ENCODE measurements around the gene PRSS53.

The PRSS53 gene

DNA sequence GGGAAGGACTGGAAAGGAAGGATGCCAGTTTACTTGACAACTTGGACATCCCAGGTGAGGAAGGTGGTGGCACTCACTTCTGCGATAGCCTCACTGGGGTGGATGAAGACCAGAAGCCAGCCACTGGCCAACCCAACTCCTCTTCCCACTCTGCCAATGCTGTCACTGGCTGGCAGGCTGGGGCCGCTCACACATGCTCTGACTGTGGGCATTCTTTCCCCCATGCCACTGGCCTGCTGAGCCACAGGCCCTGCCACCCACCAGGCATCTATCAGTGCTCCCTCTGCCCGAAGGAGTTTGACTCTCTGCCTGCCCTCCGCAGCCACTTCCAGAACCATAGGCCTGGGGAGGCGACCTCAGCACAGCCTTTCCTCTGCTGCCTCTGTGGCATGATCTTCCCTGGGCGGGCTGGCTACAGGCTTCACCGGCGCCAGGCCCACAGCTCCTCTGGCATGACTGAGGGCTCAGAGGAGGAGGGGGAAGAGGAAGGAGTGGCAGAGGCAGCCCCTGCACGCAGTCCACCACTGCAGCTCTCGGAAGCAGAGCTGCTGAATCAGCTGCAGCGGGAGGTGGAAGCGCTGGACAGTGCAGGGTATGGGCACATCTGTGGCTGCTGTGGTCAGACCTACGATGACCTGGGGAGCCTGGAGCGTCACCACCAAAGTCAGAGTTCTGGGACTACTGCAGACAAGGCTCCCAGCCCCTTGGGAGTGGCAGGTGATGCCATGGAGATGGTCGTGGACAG is 10.0 kb downstream of the PRSS53 start:
- Histone ChIP-seq H3K9ac (ENCODE audit: low read length in 5 of 5) (no peak overlapping the region), H3K4me1 (ENCODE audit: control insufficient read depth in 5 of 5, insufficient read depth in 5 of 5, low read length in 5 of 5) (peaks cover 2 to 28% (median 21%) of the 10 kb centered on the region in 5 donors), H3K9me3 (ENCODE audit: control insufficient read depth in 5 of 5, low read length in 5 of 5) (no peaks in the 10 kb centered on the region), H3K4me3 (ENCODE audit: low read depth in 1 of 5, low read length in 5 of 5) (no peak overlapping the region), H3K36me3 (ENCODE audit: control insufficient read depth in 5 of 5, insufficient read depth in 5 of 5, low read length in 5 of 5) (peaks cover 0 to 71% (median 69%) of the 10 kb centered on the region in 5 donors), H3K27me3 (ENCODE audit: control insufficient read depth in 5 of 5, insufficient read depth in 4 of 5, low read length in 5 of 5) (no peaks in the 10 kb centered on the region), H3K27ac (ENCODE audit: low read depth, low read length) (no peak overlapping the region)

DNA sequence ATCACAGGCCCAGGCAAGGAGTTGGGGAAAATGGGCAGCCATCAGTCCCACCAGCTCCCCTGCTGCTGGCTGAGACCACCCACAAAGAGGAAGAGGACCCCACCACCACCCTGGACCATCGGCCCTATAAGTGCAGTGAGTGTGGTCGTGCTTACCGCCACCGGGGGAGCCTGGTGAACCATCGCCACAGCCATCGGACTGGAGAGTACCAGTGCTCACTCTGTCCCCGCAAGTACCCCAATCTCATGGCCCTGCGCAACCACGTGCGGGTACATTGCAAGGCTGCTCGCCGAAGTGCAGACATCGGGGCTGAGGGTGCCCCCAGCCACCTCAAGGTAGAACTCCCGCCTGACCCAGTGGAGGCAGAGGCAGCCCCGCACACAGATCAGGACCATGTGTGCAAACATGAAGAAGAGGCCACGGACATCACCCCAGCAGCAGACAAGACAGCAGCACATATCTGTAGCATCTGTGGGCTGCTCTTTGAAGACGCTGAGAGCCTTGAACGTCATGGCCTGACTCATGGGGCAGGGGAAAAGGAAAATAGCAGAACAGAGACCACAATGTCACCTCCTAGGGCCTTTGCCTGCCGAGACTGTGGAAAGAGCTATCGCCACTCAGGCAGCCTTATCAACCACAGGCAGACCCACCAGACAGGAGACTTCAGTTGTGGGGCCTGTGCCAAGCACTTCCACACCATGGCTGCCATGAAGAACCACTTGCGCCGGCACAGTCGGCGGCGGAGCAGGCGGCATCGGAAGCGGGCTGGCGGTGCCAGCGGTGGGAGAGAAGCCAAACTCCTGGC is 10.9 kb downstream of the PRSS53 start:
- no peaks in the 10 kb centered on the region for H3K27me3 ChIP-seq (ENCODE audit: control insufficient read depth in 5 of 5, insufficient read depth in 4 of 5, low read length in 5 of 5)
- H3K27ac ChIP-seq (ENCODE audit: low read depth, low read length), result no peak overlapping the region
- no peak overlapping the region for H3K4me3 ChIP-seq (ENCODE audit: low read depth in 1 of 5, low read length in 5 of 5)
- peaks cover 2 to 32% (median 24%) of the 10 kb centered on the region in 5 donors for H3K4me1 ChIP-seq (ENCODE audit: control insufficient read depth in 5 of 5, insufficient read depth in 5 of 5, low read length in 5 of 5)
- peaks cover 0 to 63% (median 62%) of the 10 kb centered on the region in 5 donors for H3K36me3 ChIP-seq (ENCODE audit: control insufficient read depth in 5 of 5, insufficient read depth in 5 of 5, low read length in 5 of 5)
- H3K9ac ChIP-seq (ENCODE audit: low read length in 5 of 5), result no peak overlapping the region
- H3K9me3 ChIP-seq (ENCODE audit: control insufficient read depth in 5 of 5, low read length in 5 of 5), result no peaks in the 10 kb centered on the region

DNA sequence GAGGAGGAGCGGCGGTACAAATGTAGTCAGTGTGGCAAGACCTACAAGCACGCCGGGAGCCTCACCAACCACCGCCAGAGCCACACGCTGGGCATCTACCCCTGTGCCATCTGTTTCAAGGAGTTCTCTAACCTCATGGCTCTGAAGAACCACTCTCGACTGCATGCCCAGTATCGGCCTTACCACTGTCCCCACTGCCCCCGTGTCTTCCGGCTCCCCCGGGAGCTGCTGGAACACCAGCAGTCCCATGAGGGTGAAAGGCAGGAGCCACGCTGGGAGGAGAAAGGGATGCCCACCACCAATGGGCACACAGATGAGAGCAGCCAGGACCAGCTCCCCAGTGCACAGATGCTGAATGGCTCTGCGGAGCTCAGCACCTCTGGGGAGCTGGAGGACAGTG is 11.7 kb downstream of the PRSS53 start:
- H3K36me3 ChIP-seq (ENCODE audit: control insufficient read depth in 5 of 5, insufficient read depth in 5 of 5, low read length in 5 of 5), result peaks cover 0 to 58% (median 56%) of the 10 kb centered on the region in 5 donors
- no peak overlapping the region for H3K4me3 ChIP-seq (ENCODE audit: low read depth in 1 of 5, low read length in 5 of 5)
- H3K9me3 ChIP-seq (ENCODE audit: control insufficient read depth in 5 of 5, low read length in 5 of 5), result no peaks in the 10 kb centered on the region
- H3K4me1 ChIP-seq (ENCODE audit: control insufficient read depth in 5 of 5, insufficient read depth in 5 of 5, low read length in 5 of 5), result peaks cover 8 to 35% (median 25%) of the 10 kb centered on the region in 5 donors
- no peak overlapping the region for H3K9ac ChIP-seq (ENCODE audit: low read length in 5 of 5)
- H3K27ac ChIP-seq (ENCODE audit: low read depth, low read length), result no peak overlapping the region
- no peaks in the 10 kb centered on the region for H3K27me3 ChIP-seq (ENCODE audit: control insufficient read depth in 5 of 5, insufficient read depth in 4 of 5, low read length in 5 of 5)

GRCh38 chr16:31076319-31076718 is 12.4 kb downstream of the PRSS53 start:
- H3K4me1 ChIP-seq (ENCODE audit: control insufficient read depth in 5 of 5, insufficient read depth in 5 of 5, low read length in 5 of 5), result peaks cover 9 to 34% (median 25%) of the 10 kb centered on the region in 5 donors
- H3K27ac ChIP-seq (ENCODE audit: low read depth, low read length), result no peak overlapping the region
- no peaks in the 10 kb centered on the region for H3K9me3 ChIP-seq (ENCODE audit: control insufficient read depth in 5 of 5, low read length in 5 of 5)
- peaks cover 0 to 54% (median 53%) of the 10 kb centered on the region in 5 donors for H3K36me3 ChIP-seq (ENCODE audit: control insufficient read depth in 5 of 5, insufficient read depth in 5 of 5, low read length in 5 of 5)
- H3K9ac ChIP-seq (ENCODE audit: low read length in 5 of 5), result no peak overlapping the region
- H3K27me3 ChIP-seq (ENCODE audit: control insufficient read depth in 5 of 5, insufficient read depth in 4 of 5, low read length in 5 of 5), result no peaks in the 10 kb centered on the region
- H3K4me3 ChIP-seq (ENCODE audit: low read depth in 1 of 5, low read length in 5 of 5), result no peak overlapping the region

- H3K4me1 ChIP-seq (ENCODE audit: control insufficient read depth in 5 of 5, insufficient read depth in 5 of 5, low read length in 5 of 5), result peaks cover 9 to 33% (median 25%) of the 10 kb centered on the region in 5 donors
- peak overlapping the region in 4 of 5 donors; percentile 86 to 96 (median 90) for H3K9ac ChIP-seq (ENCODE audit: low read length in 5 of 5)
- H3K36me3 ChIP-seq (ENCODE audit: control insufficient read depth in 5 of 5, insufficient read depth in 5 of 5, low read length in 5 of 5), result peaks cover 0 to 38% (median 38%) of the 10 kb centered on the region in 5 donors
- no peaks in the 10 kb centered on the region for H3K27me3 ChIP-seq (ENCODE audit: control insufficient read depth in 5 of 5, insufficient read depth in 4 of 5, low read length in 5 of 5)
- peak overlapping the region; percentile 90 for H3K27ac ChIP-seq (ENCODE audit: low read depth, low read length)
- H3K4me3 ChIP-seq (ENCODE audit: low read depth in 1 of 5, low read length in 5 of 5), result peak overlapping the region; percentile 88 to 100 (median 99)
- no peaks in the 10 kb centered on the region for H3K9me3 ChIP-seq (ENCODE audit: control insufficient read depth in 5 of 5, low read length in 5 of 5)
Observed at GRCh38 chr16:31074814-31075183, 13.9 kb downstream of the PRSS53 start.

DNA sequence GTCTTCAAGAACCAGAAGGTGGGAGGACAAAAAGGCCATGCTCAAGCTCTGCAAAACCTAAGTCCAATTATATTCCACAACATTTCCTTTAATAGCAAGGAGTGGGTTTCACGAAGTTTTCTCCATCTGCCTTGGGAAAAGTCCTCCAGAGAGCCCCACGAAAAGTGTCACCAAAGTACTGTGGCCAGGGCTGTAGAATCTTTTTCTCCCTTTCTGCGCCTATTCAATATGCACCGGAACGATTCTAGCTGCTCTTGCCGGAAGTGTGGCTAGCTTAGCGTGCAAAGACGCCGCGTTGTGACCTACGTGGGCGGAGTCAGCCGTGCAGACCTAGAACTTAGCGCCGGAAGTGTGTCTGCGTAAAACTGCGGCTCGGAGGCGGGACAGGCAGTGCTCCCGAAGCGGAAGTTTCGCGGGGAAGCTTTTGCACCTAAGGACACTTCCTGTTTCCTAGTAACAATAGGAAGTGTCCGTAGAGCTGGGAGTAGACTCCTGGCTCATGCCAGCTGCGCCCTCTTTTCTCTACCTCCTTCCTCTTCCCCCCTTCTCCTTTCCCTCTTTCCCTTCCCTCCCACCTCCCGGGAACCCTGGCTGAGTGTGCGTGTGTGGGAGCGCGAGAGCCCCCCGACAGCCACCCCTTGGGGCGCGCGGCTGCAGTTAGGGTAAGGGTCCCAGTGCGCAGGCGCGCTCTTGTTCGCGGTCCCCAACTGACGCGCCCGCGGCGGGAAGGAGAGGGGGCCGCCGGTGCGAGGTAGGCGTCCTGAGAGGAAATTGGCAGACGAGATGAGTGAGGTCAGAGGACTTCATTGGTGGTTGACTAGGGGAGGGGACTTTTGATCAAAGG is 14.6 kb downstream of the PRSS53 start, which contains the start of the genes ZNF646 and ZNF668:
TSS of gene ZNF646 (plus strand) at position 453 of the 844 bp plus-strand sequence. CDS start 1,903 bp downstream, outside the sequence.
TSS of gene ZNF668 (minus strand) at position 271 of the 844 bp plus-strand sequence. CDS start 9,781 bp downstream, outside the sequence.
- H3K36me3 ChIP-seq (ENCODE audit: control insufficient read depth in 5 of 5, insufficient read depth in 5 of 5, low read length in 5 of 5), result peaks cover 0 to 32% (median 32%) of the 10 kb centered on the region in 5 donors
- peak within 1 kb of the TSS; percentile 90 for H3K27ac ChIP-seq (ENCODE audit: low read depth, low read length)
- peaks cover 9 to 33% (median 25%) of the 10 kb centered on the region in 5 donors for H3K4me1 ChIP-seq (ENCODE audit: control insufficient read depth in 5 of 5, insufficient read depth in 5 of 5, low read length in 5 of 5)
- H3K9me3 ChIP-seq (ENCODE audit: control insufficient read depth in 5 of 5, low read length in 5 of 5), result no peaks in the 10 kb centered on the region
- peak within 1 kb of the TSS; percentile 88 to 100 (median 99) for H3K4me3 ChIP-seq (ENCODE audit: low read depth in 1 of 5, low read length in 5 of 5)
- H3K9ac ChIP-seq (ENCODE audit: low read length in 5 of 5), result peak within 1 kb of the TSS in 4 of 5 donors; percentile 89 to 96 (median 90)
- H3K27me3 ChIP-seq (ENCODE audit: control insufficient read depth in 5 of 5, insufficient read depth in 4 of 5, low read length in 5 of 5), result no peaks in the 10 kb centered on the region

GRCh38 chr16:31073142-31073969 is 15.4 kb downstream of the PRSS53 start:
- Histone ChIP-seq H3K9me3 (ENCODE audit: control insufficient read depth in 5 of 5, low read length in 5 of 5) (no peaks in the 10 kb centered on the region), H3K27ac (ENCODE audit: low read depth, low read length) (peak overlapping the region; percentile 90), H3K36me3 (ENCODE audit: control insufficient read depth in 5 of 5, insufficient read depth in 5 of 5, low read length in 5 of 5) (peaks cover 0 to 24% (median 23%) of the 10 kb centered on the region in 5 donors), H3K9ac (ENCODE audit: low read length in 5 of 5) (peak overlapping the region; percentile 29 to 96 (median 89)), H3K4me1 (ENCODE audit: control insufficient read depth in 5 of 5, insufficient read depth in 5 of 5, low read length in 5 of 5) (peaks cover 9 to 33% (median 25%) of the 10 kb centered on the region in 5 donors), H3K4me3 (ENCODE audit: low read depth in 1 of 5, low read length in 5 of 5) (peak overlapping the region; percentile 88 to 100 (median 99)), H3K27me3 (ENCODE audit: control insufficient read depth in 5 of 5, insufficient read depth in 4 of 5, low read length in 5 of 5) (no peaks in the 10 kb centered on the region)

GRCh38 chr16:31072540-31073141 is 16.1 kb downstream of the PRSS53 start:
- H3K4me1 ChIP-seq (ENCODE audit: control insufficient read depth in 5 of 5, insufficient read depth in 5 of 5, low read length in 5 of 5), result peaks cover 9 to 33% (median 25%) of the 10 kb centered on the region in 5 donors
- no peaks in the 10 kb centered on the region for H3K9me3 ChIP-seq (ENCODE audit: control insufficient read depth in 5 of 5, low read length in 5 of 5)
- H3K4me3 ChIP-seq (ENCODE audit: low read depth in 1 of 5, low read length in 5 of 5), result peak overlapping the region; percentile 78 to 100 (median 99)
- peak overlapping the region; percentile 29 to 96 (median 89) for H3K9ac ChIP-seq (ENCODE audit: low read length in 5 of 5)
- peak overlapping the region; percentile 90 for H3K27ac ChIP-seq (ENCODE audit: low read depth, low read length)
- no peaks in the 10 kb centered on the region for H3K27me3 ChIP-seq (ENCODE audit: control insufficient read depth in 5 of 5, insufficient read depth in 4 of 5, low read length in 5 of 5)
- H3K36me3 ChIP-seq (ENCODE audit: control insufficient read depth in 5 of 5, insufficient read depth in 5 of 5, low read length in 5 of 5), result peaks cover 0 to 17% (median 16%) of the 10 kb centered on the region in 5 donors

Data from subcutaneous abdominal adipose tissue (tissue), 5 donors.